ENCODE results near the gene PTTG2.

Gene PTTG2

GRCh38 chr4:37989398-37990260 is 29.4 kb downstream of the PTTG2 start:
- H3K36me3 ChIP-seq (replicated peaks): no peaks in the 10 kb centered on the region
- no peak for TF ChIP-seq CTCF (IDR thresholded peaks at IDR 0.05; ENCODE audit: low read depth, low read length, missing control alignments)
- H3K27me3 ChIP-seq (replicated peaks): no peaks in the 10 kb centered on the region
- no peak overlapping the region for H3K4me3 ChIP-seq (ENCODE audit: low read depth, low read length)
- DNase-seq: no peak
- H3K27ac ChIP-seq: no peak overlapping the region
- in situ Hi-C loops (cut with HindIII; ENCODE audit: low pct_ligation_motif_present, low sequenced_read_pairs): no loop called here

- no peaks in the 10 kb centered on the region for H3K36me3 ChIP-seq (replicated peaks)
- no peak overlapping the region for H3K27ac ChIP-seq
- H3K4me3 ChIP-seq (ENCODE audit: low read depth, low read length): no peak overlapping the region
- no peaks in the 10 kb centered on the region for H3K27me3 ChIP-seq (replicated peaks)
- TF ChIP-seq CTCF (IDR thresholded peaks at IDR 0.05; ENCODE audit: low read depth, low read length, missing control alignments): no peak
- no peak for DNase-seq
- in situ Hi-C loops (cut with HindIII; ENCODE audit: low pct_ligation_motif_present, low sequenced_read_pairs): no loop called here
Measured at GRCh38 chr4:37990731-37991245, 30.6 kb downstream of the PTTG2 start.

GRCh38 chr4:37991623-37992410 is 31.6 kb downstream of the PTTG2 start:
- TF ChIP-seq CTCF (IDR thresholded peaks at IDR 0.05; ENCODE audit: low read depth, low read length, missing control alignments): no peak
- Histone ChIP-seq H3K27me3 (replicated peaks) (no peaks in the 10 kb centered on the region), H3K4me3 (ENCODE audit: low read depth, low read length) (no peak overlapping the region), H3K27ac (no peak overlapping the region), H3K36me3 (replicated peaks) (no peaks in the 10 kb centered on the region)
- in situ Hi-C loops (cut with HindIII; ENCODE audit: low pct_ligation_motif_present, low sequenced_read_pairs): no loop called here
- no peak for DNase-seq

- in situ Hi-C loops (cut with HindIII; ENCODE audit: low pct_ligation_motif_present, low sequenced_read_pairs): no loop called here
- Histone ChIP-seq H3K27ac (no peak overlapping the region), H3K36me3 (replicated peaks) (no peaks in the 10 kb centered on the region), H3K27me3 (replicated peaks) (no peaks in the 10 kb centered on the region), H3K4me3 (ENCODE audit: low read depth, low read length) (no peak overlapping the region)
- DNase-seq: no peak
- no peak for TF ChIP-seq CTCF (IDR thresholded peaks at IDR 0.05; ENCODE audit: low read depth, low read length, missing control alignments)
Measured at GRCh38 chr4:37993806-37994205, 33.6 kb downstream of the PTTG2 start.

- Histone ChIP-seq H3K36me3 (replicated peaks) (no peaks in the 10 kb centered on the region), H3K4me3 (ENCODE audit: low read depth, low read length) (no peak overlapping the region), H3K27me3 (replicated peaks) (no peaks in the 10 kb centered on the region), H3K27ac (no peak overlapping the region)
- no peak for DNase-seq
- in situ Hi-C loops (cut with HindIII; ENCODE audit: low pct_ligation_motif_present, low sequenced_read_pairs): no loop called here
- TF ChIP-seq CTCF (IDR thresholded peaks at IDR 0.05; ENCODE audit: low read depth, low read length, missing control alignments): no peak
Measured at GRCh38 chr4:37994569-37994968, 34.4 kb downstream of the PTTG2 start.
